Measurements from ENCODE around the gene HEG1.
A peak's percentile ranks its signal among the peaks of the same experiment; 100 is the strongest.

DNA sequence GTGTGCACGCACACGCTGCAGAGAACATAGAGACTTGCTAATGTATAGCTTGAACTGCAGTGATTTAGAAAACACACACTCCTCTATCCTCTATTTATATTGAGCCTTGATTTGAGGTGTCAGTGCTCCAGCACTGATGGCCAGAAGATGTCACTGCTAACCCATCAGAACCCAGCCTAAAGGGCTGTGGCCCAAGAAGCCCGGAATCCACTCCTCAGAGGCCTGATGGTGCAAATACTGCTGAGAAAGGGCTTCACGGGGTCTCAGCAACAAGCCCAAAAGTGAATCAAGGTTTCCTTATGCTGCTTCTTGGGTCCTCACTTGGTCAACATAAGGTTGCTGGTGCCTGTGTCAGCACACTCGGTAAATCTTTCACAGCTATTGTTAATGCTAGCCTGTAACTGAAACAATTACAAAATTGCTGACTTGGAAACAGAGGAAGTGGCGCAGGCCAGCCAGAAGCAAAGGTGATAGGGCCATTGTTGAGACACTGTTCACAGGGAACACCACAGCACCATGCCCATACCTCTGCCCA lies 60.3 kb downstream of the HEG1 start:
- TF ChIP-seq CTCF (IDR thresholded peaks at IDR 0.05), result peak in 4 of 6 experiments; percentile 63 to 90 (median 82)
- no peak for TF ChIP-seq POLR2A (IDR thresholded peaks at IDR 0.05)

All from Peyer's patch (tissue), 4 donors.